A549 (cell line): Measurements from ENCODE around the gene ARID1B.

Experiments
- EP300 ChIP-seq, 2 experiments: fragments of >200 bp; sonication (Bioruptor Twin); formaldehyde crosslinking; IDR thresholded peaks; 2 replicates in 1 of 2; 3 replicates in 1 of 2; pipeline ENCODE4 v1.6.1; 2016 to 2017
- TF ChIP-seq, protein P1 (sequence below): fragments of >200 bp; sonication (Bioruptor Twin); formaldehyde crosslinking; IDR thresholded peaks from 3 replicates; pipeline ENCODE4 v1.5.1; 2016

- TF ChIP-seq, protein P1, sequence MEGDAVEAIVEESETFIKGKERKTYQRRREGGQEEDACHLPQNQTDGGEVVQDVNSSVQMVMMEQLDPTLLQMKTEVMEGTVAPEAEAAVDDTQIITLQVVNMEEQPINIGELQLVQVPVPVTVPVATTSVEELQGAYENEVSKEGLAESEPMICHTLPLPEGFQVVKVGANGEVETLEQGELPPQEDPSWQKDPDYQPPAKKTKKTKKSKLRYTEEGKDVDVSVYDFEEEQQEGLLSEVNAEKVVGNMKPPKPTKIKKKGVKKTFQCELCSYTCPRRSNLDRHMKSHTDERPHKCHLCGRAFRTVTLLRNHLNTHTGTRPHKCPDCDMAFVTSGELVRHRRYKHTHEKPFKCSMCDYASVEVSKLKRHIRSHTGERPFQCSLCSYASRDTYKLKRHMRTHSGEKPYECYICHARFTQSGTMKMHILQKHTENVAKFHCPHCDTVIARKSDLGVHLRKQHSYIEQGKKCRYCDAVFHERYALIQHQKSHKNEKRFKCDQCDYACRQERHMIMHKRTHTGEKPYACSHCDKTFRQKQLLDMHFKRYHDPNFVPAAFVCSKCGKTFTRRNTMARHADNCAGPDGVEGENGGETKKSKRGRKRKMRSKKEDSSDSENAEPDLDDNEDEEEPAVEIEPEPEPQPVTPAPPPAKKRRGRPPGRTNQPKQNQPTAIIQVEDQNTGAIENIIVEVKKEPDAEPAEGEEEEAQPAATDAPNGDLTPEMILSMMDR, result no peak
- no peak for TF ChIP-seq EP300 (IDR thresholded peaks at IDR 0.05)
These were observed 6.1 kb upstream of the ARID1B start for GRCh38 chr6:156771047-156771446.
